ENCODE results near the gene ERG28. TPM values are rescaled to one million over a fixed set of nuclear protein-coding genes. Genes with fewer than 3 reads are reported as not detected.

The ERG28 gene
- 27.1 and 27.9 TPM in 2 replicates for total RNA-seq (2014; rRNA removed; shearing (Covaris generic))
- 88.9 and 95.1 TPM in 2 replicates for polyA plus RNA-seq (2016; fragmentation: Nextera tagmentation; extraction: Ambion mirVana)
- long read RNA-seq, transcript ERG28-201 (5 exons, 2,633 nt), result major isoform, 64 of 71 reads
- long read RNA-seq, partial matches to known transcripts, result 3 of 71 reads
- long read RNA-seq, other reads (novel, unspliced or antisense), result 4 of 71 reads

- Histone ChIP-seq H2AFZ (peak within 1 kb of the TSS; percentile 86), H4K20me1 (replicated peaks; ENCODE audit: insufficient read depth) (no peaks in the 10 kb centered on the region; the same call in none of the 2 replicates), H3K4me2 (peak within 1 kb of the TSS; percentile 85), H3K79me2 (replicated peaks; ENCODE audit: insufficient read depth) (peaks cover 66% of the 10 kb centered on the region), H3K4me1 (ENCODE audit: insufficient read depth) (peaks cover 16% of the 10 kb centered on the region; the same call in 1 of the 2 replicates), H3K27me3 (ENCODE audit: insufficient read depth) (no peaks in the 10 kb centered on the region), H3K9me2 (ENCODE audit: insufficient read depth) (no peaks in the 10 kb centered on the region), H3K27ac (ENCODE audit: low read depth) (peak within 1 kb of the TSS; percentile 94), H3K36me3 (ENCODE audit: insufficient read depth) (0 out of 2 replicates have a peak, but pooled peaks cover 4% of the 10 kb centered on the region), H3F3A (replicated peaks; ENCODE audit: low read depth) (peaks cover 5% of the 10 kb centered on the region), H3K4me3 (peak within 1 kb of the TSS; percentile 91)
- DNase-seq (ENCODE audit: low spot score) (peak; percentile 98), ATAC-seq (peak; percentile 94)
- peak within 1 kb of the TSS; percentile 95 for H3K27ac Mint-ChIP-seq
- TF ChIP-seq ETS1 (IDR thresholded peaks at IDR 0.05) (0 out of 2 replicates have a peak, but pooled peaks have one; percentile 73), POLR2AphosphoS5 (IDR thresholded peaks at IDR 0.05; ENCODE audit: low read depth) (peak; percentile 87), CREB1 (CRISPR knock-in tag; IDR thresholded peaks at IDR 0.05; ENCODE audit: low read depth) (peak; percentile 95), ZNF331 (CRISPR knock-in tag; IDR thresholded peaks at IDR 0.05; ENCODE audit: low read depth) (no peak)
- TF ChIP-seq, protein P1, sequence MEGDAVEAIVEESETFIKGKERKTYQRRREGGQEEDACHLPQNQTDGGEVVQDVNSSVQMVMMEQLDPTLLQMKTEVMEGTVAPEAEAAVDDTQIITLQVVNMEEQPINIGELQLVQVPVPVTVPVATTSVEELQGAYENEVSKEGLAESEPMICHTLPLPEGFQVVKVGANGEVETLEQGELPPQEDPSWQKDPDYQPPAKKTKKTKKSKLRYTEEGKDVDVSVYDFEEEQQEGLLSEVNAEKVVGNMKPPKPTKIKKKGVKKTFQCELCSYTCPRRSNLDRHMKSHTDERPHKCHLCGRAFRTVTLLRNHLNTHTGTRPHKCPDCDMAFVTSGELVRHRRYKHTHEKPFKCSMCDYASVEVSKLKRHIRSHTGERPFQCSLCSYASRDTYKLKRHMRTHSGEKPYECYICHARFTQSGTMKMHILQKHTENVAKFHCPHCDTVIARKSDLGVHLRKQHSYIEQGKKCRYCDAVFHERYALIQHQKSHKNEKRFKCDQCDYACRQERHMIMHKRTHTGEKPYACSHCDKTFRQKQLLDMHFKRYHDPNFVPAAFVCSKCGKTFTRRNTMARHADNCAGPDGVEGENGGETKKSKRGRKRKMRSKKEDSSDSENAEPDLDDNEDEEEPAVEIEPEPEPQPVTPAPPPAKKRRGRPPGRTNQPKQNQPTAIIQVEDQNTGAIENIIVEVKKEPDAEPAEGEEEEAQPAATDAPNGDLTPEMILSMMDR (conservative IDR thresholded peaks at IDR 0.05; ENCODE audit: low read depth in 2 of 2), result no peak
- TF ChIP-seq, protein P2, sequence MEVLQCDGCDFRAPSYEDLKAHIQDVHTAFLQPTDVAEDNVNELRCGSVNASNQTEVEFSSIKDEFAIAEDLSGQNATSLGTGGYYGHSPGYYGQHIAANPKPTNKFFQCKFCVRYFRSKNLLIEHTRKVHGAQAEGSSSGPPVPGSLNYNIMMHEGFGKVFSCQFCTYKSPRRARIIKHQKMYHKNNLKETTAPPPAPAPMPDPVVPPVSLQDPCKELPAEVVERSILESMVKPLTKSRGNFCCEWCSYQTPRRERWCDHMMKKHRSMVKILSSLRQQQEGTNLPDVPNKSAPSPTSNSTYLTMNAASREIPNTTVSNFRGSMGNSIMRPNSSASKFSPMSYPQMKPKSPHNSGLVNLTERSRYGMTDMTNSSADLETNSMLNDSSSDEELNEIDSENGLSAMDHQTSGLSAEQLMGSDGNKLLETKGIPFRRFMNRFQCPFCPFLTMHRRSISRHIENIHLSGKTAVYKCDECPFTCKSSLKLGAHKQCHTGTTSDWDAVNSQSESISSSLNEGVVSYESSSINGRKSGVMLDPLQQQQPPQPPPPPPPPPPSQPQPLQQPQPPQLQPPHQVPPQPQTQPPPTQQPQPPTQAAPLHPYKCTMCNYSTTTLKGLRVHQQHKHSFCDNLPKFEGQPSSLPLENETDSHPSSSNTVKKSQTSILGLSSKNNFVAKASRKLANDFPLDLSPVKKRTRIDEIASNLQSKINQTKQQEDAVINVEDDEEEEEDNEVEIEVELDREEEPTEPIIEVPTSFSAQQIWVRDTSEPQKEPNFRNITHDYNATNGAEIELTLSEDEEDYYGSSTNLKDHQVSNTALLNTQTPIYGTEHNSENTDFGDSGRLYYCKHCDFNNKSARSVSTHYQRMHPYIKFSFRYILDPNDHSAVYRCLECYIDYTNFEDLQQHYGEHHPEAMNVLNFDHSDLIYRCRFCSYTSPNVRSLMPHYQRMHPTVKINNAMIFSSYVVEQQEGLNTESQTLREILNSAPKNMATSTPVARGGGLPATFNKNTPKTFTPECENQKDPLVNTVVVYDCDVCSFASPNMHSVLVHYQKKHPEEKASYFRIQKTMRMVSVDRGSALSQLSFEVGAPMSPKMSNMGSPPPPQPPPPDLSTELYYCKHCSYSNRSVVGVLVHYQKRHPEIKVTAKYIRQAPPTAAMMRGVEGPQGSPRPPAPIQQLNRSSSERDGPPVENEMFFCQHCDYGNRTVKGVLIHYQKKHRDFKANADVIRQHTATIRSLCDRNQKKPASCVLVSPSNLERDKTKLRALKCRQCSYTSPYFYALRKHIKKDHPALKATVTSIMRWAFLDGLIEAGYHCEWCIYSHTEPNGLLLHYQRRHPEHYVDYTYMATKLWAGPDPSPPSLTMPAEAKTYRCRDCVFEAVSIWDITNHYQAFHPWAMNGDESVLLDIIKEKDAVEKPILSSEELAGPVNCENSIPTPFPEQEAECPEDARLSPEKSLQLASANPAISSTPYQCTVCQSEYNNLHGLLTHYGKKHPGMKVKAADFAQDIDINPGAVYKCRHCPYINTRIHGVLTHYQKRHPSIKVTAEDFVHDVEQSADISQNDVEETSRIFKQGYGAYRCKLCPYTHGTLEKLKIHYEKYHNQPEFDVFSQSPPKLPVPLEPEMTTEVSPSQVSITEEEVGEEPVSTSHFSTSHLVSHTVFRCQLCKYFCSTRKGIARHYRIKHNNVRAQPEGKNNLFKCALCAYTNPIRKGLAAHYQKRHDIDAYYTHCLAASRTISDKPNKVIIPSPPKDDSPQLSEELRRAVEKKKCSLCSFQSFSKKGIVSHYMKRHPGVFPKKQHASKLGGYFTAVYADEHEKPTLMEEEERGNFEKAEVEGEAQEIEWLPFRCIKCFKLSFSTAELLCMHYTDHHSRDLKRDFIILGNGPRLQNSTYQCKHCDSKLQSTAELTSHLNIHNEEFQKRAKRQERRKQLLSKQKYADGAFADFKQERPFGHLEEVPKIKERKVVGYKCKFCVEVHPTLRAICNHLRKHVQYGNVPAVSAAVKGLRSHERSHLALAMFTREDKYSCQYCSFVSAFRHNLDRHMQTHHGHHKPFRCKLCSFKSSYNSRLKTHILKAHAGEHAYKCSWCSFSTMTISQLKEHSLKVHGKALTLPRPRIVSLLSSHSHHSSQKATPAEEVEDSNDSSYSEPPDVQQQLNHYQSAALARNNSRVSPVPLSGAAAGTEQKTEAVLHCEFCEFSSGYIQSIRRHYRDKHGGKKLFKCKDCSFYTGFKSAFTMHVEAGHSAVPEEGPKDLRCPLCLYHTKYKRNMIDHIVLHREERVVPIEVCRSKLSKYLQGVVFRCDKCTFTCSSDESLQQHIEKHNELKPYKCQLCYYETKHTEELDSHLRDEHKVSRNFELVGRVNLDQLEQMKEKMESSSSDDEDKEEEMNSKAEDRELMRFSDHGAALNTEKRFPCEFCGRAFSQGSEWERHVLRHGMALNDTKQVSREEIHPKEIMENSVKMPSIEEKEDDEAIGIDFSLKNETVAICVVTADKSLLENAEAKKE (CRISPR knock-in tag; IDR thresholded peaks at IDR 0.05), result no peak
- H3K27me3 Mint-ChIP-seq (ENCODE audit: insufficient read depth, low read depth, poor library complexity), result peaks cover 13% of the 10 kb centered on the region
- H3K36me3 Mint-ChIP-seq (ENCODE audit: low read depth), result peaks cover 22% of the 10 kb centered on the region
- no peaks in the 10 kb centered on the region for H3K9me3 Mint-ChIP-seq
- peak within 1 kb of the TSS; percentile 93 for H3K4me3 Mint-ChIP-seq
- peaks cover 15% of the 10 kb centered on the region; the same call in 2 of the 3 replicates for H3K4me1 Mint-ChIP-seq
These were observed at the start of gene ERG28, which contains the start of gene TTLL5 for GRCh38 chr14:75660630-75661498. TSS of gene ERG28 (minus strand) at chr14:75660876. CDS start at chr14:75657502, 3,374 bp downstream. TSS of gene TTLL5 (plus strand) at chr14:75661246. CDS start at chr14:75663150, 1,904 bp downstream.

Measured in GM23338 (cell line).